Activated naive CD4-positive, alpha-beta T cell treated with anti-CD3 and anti-CD28 coated beads, Interleukin-2, amount 50 U/mL, for 16 hours (primary cell): ENCODE data around the gene BANP.
"Not testable (repeated sequence)": the region's sequence is repeated elsewhere in the genome, so short reads cannot be mapped to it uniquely, and the experiment has no call there.

ENCODE experiments used
- DNase-seq: peaks from one replicate; pipeline ENCODE4 v3.0.0-alpha.2; 2020

The BANP gene

DNA sequence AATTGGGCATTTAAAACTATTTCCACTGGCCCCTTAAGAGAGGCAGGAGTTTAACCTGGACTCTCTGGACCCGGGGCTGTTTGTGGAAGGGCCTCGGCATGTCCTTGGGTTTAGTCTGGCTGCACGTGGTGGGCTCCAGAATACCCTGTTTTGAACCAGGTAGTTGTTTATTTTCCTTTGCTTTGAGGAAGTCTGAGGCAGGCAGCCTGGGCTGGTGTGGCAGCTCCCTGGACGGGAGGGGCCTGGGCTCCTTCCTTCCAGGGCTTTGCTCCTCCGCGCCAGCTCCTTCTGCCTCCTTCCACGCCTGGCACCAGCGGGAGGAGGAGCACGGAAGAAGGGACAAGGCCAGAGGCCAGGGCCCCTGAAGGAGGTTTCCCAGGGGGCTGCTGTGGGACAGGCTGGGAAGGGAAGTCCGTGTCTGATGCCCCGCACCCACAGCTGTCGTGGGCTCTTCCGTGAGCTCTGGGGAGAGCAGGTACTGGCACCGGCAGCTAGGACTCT lies 15.5 kb downstream of the BANP start:
- DNase-seq: no peak

DNA sequence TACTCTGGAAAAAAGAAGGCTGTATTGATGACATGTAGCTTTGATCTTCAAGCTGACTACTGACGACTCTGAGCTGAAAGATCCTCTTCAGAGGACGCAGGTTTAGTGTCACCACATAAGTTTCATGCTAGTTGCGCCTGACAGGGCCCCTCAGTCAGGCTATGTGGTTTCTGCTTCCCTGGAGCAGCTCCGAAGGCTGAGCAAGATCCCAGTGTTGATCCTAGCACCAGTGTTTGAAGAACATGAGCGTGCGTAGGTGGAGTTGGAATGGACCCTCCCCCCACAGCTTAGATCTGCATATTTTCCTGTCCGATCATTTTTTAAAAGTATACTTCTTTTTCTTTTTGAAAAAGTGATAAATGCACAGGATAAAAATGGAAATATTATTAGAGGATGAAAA lies 17.3 kb downstream of the BANP start:
- DNase-seq: no peak

DNA sequence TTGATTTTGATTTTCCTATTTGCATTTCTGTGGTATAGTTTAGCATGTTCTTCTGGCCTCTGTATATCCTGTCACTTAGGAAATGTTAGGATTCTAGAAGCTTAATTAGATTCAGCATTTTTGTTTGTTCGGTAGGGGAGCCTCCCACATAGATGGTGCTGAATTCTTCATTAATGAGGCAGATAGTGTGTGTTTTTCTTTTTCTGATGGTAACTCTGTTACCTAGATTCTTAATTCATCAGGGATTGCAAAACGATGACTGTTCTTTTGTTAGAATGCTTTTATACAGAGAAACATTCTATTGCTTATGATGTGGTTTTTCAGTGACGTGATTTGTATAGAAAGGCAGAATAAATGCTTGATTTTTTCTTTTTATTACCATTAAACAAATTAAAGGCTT lies 19.0 kb downstream of the BANP start:
- no peak for DNase-seq

DNA sequence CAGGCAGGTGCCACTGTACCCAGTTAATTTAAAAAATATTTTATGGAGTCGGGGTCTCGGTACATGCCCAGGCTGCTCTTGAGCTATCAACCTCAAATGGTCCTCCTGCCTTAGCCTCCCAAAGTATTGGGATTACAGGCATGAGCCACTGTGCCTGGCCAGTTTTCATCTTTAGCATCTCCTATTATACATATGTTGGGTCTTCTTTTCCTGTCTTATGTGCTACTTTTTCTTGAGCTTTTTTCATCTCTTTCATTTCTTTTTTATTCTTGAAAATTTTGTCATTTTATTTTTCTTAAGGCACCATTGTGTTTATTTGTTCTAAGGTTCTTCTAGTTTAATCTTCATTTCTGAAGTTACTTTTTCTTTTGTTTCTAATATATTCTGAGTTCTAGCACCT lies 20.7 kb downstream of the BANP start:
- no peak for DNase-seq

DNA sequence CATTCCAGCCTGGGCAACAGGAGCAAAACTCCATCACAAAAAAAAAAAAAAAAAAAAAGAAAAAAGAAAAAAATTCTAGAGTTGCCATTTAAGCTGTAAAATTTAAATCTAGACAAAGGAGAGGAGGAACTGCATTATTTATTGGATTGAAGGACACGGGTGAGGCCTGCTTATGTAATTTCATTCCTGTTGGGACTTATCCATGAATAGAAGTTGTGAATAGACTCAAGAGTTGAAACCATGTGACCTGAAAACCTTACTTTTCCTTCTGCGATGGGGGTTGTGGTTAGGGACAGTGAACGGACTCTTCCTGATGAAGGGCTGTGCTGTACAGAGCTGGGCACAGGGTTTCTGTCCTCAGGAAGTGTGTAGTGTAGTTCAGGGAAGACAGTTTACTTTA lies 22.5 kb downstream of the BANP start:
- DNase-seq: no peak

DNA sequence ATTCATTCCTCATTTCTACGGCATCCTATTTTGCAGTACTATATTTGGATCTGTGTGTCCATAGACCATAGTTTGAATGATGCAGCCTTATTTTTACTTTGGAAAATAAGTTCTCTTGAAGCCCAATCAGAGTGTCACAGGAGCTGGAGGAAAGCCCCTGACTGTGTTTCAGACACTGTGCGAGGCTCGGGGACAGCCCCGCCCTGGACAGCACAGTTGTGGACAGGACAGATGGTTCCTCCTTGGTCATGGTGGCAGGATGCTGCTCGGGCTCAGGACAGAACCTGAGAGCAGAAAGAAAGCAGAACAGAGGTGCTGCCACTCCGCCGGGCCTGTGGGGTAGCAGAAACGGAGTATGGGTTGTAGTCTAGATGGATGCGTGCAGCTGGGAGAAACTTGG lies 22.9 kb downstream of the BANP start:
- no peak for DNase-seq

DNA sequence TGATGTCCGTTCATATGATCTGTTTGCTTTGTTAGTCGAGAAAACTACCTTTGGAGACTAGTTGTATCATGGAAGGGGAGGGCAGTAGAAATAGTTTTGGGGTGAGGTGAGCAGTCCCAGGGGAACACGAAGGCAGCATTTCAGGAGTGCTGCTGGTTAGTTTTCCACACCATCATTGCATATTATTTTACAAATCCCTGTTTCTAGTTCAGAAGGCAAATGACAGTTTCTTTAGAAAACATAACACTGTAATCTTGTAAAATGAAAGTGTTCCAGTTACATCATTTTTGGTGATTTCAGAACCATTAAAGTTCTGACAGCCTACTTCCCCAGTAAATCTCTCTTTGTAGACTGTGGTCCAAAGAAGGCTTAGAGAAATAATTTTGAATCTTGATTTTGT lies 25.4 kb downstream of the BANP start:
- DNase-seq: no peak

- DNase-seq: no peak
Observed at GRCh38 chr16:87978127-87978526, 26.9 kb downstream of the BANP start.

DNA sequence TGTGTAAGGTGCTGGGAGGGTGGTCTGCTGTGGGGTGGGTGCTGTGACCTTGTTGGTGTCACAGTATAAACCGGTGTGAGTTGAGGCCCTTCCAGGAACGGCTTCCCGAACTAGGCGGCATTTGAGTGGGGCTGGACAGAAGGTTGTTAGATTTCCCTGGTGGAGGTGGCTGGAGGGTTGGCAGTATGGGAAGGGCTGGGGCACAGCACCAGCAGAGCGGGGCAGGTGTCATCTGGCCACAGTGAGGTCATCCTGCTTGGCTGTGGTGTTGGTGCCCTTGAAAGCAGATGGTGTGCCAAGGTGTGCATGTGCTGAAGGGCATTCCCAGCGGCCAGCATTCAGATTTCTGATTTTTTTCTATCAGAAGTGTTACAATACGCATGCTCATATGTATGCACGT lies 28.1 kb downstream of the BANP start:
- no peak for DNase-seq

DNA sequence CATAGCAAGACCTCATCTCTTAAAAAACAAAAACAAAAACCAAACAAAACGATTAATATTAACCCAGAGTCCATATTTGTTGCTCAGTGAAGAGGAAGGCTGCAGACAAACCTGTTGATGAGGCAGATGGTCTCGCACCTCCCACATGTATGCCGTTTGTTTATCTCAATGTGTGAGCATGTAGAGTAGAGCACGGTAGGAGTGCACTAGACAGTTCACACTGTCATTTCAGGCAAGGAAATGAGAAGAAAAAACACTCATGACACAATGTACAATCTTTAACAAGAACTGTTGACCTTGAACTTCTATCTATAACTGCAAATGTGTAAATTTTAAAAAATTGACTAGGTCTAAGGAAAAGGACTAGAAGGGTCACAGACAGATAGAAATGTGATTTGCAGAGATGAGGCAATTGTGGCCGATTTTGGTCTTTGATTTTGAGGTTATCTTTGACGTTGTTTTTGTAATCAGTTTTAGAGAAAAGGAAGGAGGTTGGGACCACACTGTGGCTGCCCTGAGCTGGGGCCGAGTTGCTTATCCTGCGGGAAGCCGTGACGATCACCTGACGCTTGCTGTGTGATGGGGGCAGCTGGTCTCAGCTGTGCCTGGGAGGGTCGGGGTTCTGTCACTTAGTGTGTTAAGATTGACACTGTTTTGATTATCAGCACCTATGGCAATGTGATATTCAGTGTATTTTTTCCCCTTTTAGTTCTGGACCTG lies 28.8 kb downstream of the BANP start:
- not testable (repeated sequence) for DNase-seq

DNA sequence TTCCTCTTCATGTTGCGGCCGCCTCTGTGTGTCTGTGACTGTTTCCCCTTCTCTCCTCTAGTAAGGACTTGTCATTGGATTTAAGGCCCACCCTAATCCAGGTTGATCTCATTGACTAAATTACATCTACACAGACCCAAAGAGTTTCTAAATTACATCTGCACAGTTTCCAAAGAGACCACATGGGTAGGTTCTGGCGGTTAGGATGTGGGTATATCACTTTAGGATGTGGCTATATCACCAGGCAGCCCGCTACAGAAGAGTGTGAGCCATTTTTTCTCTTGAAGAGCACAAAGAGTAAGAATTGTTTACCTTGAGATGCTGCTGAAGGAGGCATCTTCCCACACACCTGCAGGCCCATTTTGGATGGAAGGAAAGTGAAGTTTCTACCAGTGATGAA lies 30.1 kb downstream of the BANP start:
- not testable (repeated sequence) for DNase-seq

DNA sequence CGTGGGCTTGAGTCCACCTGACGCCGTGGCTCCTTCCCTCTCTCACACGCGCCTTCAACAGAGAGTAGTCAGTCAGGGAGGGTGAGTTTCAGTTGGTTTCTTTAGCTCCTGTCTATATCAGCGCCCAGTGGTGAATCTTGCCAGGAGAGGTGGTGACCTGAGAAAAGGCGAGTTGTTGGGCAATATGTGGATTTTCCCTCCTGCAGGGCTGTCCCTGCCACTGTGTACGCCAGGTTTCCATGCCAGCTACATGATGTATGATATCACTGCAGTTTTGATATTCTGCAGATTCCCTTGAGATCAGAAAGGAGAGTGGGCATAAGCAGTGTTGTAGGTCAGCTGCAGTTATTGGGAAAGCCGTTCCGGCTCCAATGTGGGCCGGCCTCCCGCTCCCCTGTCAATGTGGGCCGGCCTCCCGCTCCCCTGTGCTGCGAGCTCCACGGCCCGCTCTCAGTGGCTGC lies 31.4 kb downstream of the BANP start:
- DNase-seq: no peak

DNA sequence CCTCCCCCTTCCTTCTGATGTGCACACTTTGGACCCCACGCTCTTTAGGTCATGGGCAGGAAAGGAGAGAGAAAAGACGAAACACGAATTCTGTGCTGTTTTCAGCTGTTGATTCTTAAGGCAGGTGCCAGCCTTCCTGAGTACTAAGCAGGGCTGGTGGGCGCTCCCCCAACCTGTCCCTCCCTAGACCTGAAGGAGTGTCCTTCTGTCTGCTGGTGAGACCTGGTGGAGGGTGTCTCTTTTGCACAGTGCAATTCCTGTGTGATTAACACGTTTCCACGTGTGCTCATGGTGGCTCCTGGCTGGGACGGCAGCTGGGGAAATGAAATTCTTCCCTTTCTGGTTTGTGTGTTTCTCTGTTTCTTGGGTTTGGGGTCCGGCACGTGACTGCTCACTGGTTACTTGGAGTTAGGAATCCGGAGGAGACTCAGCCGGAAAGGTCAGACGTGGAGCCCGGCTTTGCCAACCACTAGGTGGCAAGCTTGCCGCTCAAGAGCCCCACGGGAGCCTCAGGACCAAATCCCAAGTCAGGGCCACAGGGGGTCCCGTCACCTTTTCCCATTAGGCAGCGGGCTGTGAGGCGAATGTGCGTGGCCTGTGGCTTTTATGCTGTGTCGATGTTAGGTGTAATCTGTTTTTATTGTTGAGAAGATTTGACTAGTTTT lies 32.0 kb downstream of the BANP start:
- not testable (repeated sequence) for DNase-seq

DNA sequence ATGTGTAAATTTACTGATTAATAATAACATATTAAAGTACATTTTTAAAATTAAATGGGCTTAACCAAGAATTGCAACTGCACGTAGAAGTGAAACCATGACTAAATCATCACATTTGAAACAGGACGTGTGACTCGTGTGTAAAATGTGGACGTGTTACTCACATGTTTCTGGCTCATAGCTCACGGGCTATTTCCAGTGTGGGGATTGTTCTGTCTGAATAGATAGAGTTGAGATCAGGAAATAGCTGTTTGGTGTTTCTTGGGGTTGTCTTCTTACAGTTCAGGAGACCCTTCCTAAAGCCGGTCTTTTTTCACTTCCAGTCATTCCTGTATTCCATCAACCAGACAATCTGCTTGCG lies 32.5 kb downstream of the BANP start:
- DNase-seq: peak; percentile 29

- not testable (repeated sequence) for DNase-seq
Observed at GRCh38 chr16:87984180-87984579, 32.9 kb downstream of the BANP start.

DNA sequence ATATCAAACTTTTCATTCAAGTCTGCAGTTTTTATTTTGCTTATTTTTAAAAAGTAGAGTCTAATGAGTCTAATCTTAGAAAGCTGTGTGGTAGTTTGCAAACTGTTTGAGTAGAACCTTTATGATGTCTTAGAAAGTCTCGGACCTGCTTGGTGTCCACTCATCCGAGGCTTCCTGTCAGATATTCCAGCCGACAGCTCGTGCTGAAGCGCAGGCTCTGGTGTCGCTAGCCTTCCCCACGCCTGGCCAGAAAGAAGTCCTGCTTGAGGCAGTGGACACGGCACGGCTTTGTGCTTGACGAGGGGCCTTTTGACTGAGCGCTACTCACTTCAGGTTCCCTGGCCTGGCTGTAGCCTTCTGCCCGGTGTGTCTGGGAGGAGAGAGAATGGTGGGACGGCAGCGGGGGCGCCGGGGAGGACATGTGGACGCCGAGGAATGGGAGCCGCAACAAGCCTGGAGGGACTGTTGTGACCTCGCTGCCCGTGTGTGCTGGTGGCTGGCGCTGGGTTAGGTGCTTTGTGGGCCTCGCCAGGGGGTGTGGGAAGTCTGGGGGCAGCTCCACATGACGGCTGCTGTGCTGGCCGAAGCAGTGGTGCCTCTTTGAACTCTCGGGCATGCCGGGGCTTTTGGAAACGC lies 33.5 kb downstream of the BANP start:
- DNase-seq: no peak

GRCh38 chr16:87985493-87985892 lies 34.3 kb downstream of the BANP start:
- not testable (repeated sequence) for DNase-seq

DNA sequence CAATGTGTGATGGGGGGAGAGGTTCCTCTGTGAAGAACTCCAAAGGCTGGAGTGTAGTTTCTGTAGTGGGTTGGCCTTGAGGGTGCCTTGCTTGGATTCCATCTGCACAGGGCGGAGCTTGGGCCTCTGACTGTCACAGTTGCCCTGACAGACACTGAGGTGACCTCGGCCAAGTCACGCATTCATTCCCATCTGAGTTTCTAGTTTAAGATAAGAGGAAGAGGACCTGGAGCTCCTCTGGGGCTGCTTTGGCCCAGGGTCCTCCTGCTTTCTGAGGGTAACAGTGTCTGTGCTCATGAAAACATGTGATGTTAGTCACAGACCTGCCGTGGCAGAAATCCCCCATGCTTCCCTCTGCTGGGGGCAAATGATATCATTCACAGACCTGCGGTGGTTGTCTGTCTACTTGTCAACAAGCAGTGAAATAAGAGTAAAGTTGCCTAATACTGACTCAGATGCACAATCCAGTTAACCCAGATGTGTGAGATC lies 35.2 kb downstream of the BANP start:
- peak; percentile 51 for DNase-seq

DNA sequence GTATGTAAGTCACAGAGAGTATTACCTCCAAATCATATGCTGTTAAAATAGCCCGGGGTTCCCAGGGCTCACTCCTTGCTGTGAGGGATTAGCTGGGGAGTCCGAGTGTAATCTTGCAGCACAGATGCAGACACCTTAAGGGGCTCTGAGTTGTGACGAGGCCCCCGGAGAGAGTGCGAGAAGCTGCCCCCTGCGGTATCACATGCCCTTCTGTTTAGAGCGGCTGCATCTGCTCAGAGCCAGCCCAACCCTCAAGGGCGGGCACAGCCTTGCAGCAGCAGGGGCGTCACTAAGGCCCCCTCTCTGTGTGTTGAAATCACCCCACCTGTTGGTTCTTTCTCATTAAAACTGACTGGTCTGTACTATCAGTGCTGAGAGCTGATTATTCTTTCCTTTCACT lies 37.4 kb downstream of the BANP start:
- DNase-seq: not testable (repeated sequence)

DNA sequence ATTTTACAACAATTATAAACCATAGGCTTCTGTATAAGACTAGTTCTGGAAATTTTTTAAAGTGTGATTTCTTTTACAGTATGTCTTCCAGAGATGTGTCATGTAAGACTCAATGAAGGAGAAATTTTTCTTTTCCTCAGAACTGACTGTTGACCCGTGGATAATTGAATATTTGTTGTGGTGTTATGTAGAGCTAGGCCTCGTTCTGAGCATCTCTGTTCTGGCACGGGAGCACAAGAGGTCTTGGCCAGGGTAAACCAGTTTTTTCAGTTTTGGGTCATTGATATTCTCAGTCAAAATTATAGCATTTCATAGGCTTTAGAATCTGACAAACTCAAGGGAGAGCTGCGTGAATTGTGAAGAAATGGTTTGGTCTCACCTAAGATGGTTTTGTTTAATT lies 39.0 kb downstream of the BANP start:
- DNase-seq: not testable (repeated sequence)

GRCh38 chr16:87992142-87992541 lies 40.9 kb downstream of the BANP start:
- DNase-seq: not testable (repeated sequence)

DNA sequence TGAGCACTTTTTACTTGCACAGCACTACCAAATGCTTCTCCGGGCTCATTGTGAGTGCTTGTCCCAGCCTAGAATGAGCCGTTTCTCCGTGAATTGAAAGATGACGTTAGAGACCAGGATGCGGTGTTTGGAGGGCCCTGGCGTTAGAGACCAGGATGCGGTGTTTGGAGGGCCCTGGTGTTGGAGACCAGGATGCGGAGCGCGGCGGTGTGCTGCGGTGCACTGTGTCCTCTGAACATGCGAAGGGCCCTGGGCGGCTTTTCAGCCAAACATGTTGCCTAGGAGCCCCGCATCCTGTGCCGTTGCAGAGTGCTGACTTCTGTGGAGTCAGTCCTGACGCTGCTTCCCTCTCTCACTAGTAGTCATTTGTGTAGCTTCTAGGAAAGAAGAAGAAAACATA lies 42.7 kb downstream of the BANP start:
- DNase-seq: no peak

DNA sequence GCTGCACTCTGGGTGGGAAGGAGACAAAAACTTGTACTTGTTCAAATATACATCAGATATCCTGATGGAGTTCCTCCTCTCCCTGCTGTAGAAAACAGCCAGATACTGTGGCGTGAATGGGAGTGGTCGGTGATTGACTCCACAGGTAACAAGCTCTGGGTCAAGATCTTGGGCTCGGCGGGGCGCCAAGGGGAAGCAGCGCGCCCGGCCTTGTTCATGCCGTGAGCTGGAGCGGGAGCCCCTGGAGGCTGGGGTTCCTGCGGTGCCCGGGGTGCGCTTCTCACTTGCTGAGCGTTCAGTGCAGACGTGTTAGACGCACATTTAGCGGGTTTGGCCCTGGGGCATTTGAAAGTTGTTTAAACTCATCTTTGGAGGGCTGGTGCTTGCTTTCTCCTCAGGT lies 44.4 kb downstream of the BANP start:
- DNase-seq: no peak
